ENCODE results near the gene FRAS1. TPM values are rescaled to one million over a fixed set of nuclear protein-coding genes. Genes with fewer than 3 reads are reported as not detected.

The FRAS1 gene
- total and polyA plus RNA-seq, 2 donors (not counting 1 experiment from before 2014, with no cell fraction given), result 0.30 to 0.66 TPM

DNA sequence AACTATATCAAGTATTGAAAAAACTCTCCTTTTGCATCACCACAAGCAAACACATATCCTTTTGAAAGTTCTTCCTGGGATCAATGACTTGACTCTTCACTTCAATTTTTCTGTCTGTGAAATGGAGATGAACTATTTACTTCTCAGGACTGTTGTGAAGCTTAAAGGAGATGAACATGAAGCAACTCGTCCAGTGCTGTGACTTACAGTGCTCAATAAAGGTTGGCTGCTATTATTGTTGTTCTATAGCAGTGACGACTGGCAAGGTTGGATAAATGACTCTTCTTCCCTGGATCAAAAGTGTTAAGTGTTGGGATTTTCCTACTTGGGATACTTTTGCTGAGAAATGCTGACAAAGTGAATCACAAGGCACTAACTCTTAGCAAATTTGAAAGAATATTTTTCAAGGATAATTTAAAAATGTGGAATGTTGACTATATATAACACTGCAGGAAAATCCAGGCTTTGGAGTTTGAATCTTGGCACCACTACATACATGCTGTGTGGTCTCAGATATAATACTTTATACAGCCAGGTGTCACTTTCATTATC, 13.7 kb downstream of the FRAS1 start:
- Histone ChIP-seq H3K9me3 (ENCODE audit: control insufficient read depth, insufficient read depth, low read depth, low read length) (no peaks in the 10 kb centered on the region), H3K27me3 (ENCODE audit: control insufficient read depth, insufficient read depth, low read length) (no peaks in the 10 kb centered on the region), H3K4me1 (ENCODE audit: control insufficient read depth, extremely low read depth, insufficient read depth, low read length) (no peaks in the 10 kb centered on the region), H3K9ac (ENCODE audit: insufficient read depth, low read length) (no peak overlapping the region), H2AFZ (ENCODE audit: low read length) (no peak overlapping the region), H3K27ac (ENCODE audit: insufficient read depth, low read length) (no peak overlapping the region), H3K4me2 (ENCODE audit: extremely low read depth, insufficient read depth, low read length) (no peak overlapping the region), H3K79me2 (ENCODE audit: control insufficient read depth, insufficient read depth, low read length) (no peaks in the 10 kb centered on the region), H3K36me3 (ENCODE audit: control insufficient read depth, insufficient read depth, low read length) (no peaks in the 10 kb centered on the region), H3K4me3 (replicated peaks in 1 of 4; ENCODE audit: control extremely low read depth in 1 of 4, insufficient read depth in 1 of 4, low read depth in 3 of 4, low read length in 4 of 4) (no peak overlapping the region), H4K20me1 (ENCODE audit: control insufficient read depth, extremely low read depth, insufficient read depth, low read length) (no peaks in the 10 kb centered on the region)
- no peak for TF ChIP-seq EZH2 (IDR thresholded peaks at IDR 0.05; ENCODE audit: low read length, missing control alignments)
- TF ChIP-seq, protein P1, sequence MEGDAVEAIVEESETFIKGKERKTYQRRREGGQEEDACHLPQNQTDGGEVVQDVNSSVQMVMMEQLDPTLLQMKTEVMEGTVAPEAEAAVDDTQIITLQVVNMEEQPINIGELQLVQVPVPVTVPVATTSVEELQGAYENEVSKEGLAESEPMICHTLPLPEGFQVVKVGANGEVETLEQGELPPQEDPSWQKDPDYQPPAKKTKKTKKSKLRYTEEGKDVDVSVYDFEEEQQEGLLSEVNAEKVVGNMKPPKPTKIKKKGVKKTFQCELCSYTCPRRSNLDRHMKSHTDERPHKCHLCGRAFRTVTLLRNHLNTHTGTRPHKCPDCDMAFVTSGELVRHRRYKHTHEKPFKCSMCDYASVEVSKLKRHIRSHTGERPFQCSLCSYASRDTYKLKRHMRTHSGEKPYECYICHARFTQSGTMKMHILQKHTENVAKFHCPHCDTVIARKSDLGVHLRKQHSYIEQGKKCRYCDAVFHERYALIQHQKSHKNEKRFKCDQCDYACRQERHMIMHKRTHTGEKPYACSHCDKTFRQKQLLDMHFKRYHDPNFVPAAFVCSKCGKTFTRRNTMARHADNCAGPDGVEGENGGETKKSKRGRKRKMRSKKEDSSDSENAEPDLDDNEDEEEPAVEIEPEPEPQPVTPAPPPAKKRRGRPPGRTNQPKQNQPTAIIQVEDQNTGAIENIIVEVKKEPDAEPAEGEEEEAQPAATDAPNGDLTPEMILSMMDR (conservative IDR thresholded peaks at IDR 0.05 in 1 of 2, IDR thresholded peaks at IDR 0.05 in 1 of 2; ENCODE audit: low read depth in 1 of 2, low read length in 2 of 2), result no peak
- no peak for DNase-seq (ENCODE audit: low read depth in 2 of 2)

DNA sequence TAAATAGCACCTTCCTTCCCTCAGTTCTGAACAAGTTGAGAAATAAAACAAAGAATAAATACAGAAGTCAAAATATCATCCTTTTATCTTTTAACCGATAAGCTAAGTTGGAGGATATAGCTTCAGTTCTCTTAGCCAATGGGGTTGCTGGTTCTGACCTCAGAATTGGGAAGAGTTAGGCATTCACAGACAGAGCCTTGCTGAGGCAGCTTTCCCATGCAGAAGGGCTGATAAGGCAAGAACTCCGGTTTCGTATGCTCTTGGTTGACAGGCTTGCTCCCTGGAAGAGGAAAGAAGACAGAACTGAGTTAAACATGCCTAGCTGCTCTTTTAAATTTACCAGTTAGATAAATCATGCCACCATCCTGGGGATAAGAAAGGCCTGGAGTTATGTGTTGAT, 17.6 kb downstream of the FRAS1 start:
- no peaks in the 10 kb centered on the region for H3K4me1 ChIP-seq (ENCODE audit: control insufficient read depth, extremely low read depth, insufficient read depth, low read length)
- H3K36me3 ChIP-seq (ENCODE audit: control insufficient read depth, insufficient read depth, low read length), result no peaks in the 10 kb centered on the region
- no peaks in the 10 kb centered on the region for H4K20me1 ChIP-seq (ENCODE audit: control insufficient read depth, extremely low read depth, insufficient read depth, low read length)
- H3K9ac ChIP-seq (ENCODE audit: insufficient read depth, low read length), result no peak overlapping the region
- TF ChIP-seq, protein P1 (conservative IDR thresholded peaks at IDR 0.05 in 1 of 2, IDR thresholded peaks at IDR 0.05 in 1 of 2; ENCODE audit: low read depth in 1 of 2, low read length in 2 of 2), result no peak
- TF ChIP-seq EZH2 (IDR thresholded peaks at IDR 0.05; ENCODE audit: low read length, missing control alignments), result no peak
- H3K9me3 ChIP-seq (ENCODE audit: control insufficient read depth, insufficient read depth, low read depth, low read length), result no peaks in the 10 kb centered on the region
- H2AFZ ChIP-seq (ENCODE audit: low read length), result no peak overlapping the region
- H3K79me2 ChIP-seq (ENCODE audit: control insufficient read depth, insufficient read depth, low read length), result no peaks in the 10 kb centered on the region
- H3K27me3 ChIP-seq (ENCODE audit: control insufficient read depth, insufficient read depth, low read length), result no peaks in the 10 kb centered on the region
- H3K4me2 ChIP-seq (ENCODE audit: extremely low read depth, insufficient read depth, low read length), result no peak overlapping the region
- no peak overlapping the region for H3K27ac ChIP-seq (ENCODE audit: insufficient read depth, low read length)
- DNase-seq (ENCODE audit: low read depth in 2 of 2), result no peak
- no peak overlapping the region for H3K4me3 ChIP-seq (replicated peaks in 1 of 4; ENCODE audit: control extremely low read depth in 1 of 4, insufficient read depth in 1 of 4, low read depth in 3 of 4, low read length in 4 of 4)

DNA sequence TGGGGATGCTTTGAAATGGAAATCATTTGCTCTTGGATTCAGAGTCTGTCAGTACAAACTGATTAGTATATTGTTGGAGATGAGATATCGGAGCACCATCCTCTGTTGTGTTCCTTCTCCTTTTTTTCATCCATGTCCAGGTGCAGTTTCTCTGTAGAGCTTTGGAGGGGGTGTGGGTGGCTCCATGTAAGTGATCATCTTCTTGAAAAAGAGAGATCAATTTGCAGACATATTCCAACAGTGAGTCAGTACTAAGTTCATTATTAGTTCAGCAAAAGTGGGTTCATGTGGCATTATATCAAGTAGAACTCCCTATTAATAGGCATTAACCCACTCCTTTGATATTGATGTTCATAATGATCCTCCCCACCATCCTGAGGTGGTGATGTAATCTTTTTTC, 18.9 kb downstream of the FRAS1 start:
- no peak for DNase-seq (ENCODE audit: low read depth in 2 of 2)
- no peaks in the 10 kb centered on the region for H3K36me3 ChIP-seq (ENCODE audit: control insufficient read depth, insufficient read depth, low read length)
- no peaks in the 10 kb centered on the region for H3K9me3 ChIP-seq (ENCODE audit: control insufficient read depth, insufficient read depth, low read depth, low read length)
- no peaks in the 10 kb centered on the region for H3K4me1 ChIP-seq (ENCODE audit: control insufficient read depth, extremely low read depth, insufficient read depth, low read length)
- TF ChIP-seq EZH2 (IDR thresholded peaks at IDR 0.05; ENCODE audit: low read length, missing control alignments), result no peak
- TF ChIP-seq, protein P1 (conservative IDR thresholded peaks at IDR 0.05 in 1 of 2, IDR thresholded peaks at IDR 0.05 in 1 of 2; ENCODE audit: low read depth in 1 of 2, low read length in 2 of 2), result no peak
- H3K4me2 ChIP-seq (ENCODE audit: extremely low read depth, insufficient read depth, low read length), result no peak overlapping the region
- no peaks in the 10 kb centered on the region for H3K79me2 ChIP-seq (ENCODE audit: control insufficient read depth, insufficient read depth, low read length)
- H3K9ac ChIP-seq (ENCODE audit: insufficient read depth, low read length), result no peak overlapping the region
- H3K4me3 ChIP-seq (replicated peaks in 1 of 4; ENCODE audit: control extremely low read depth in 1 of 4, insufficient read depth in 1 of 4, low read depth in 3 of 4, low read length in 4 of 4), result no peak overlapping the region
- no peak overlapping the region for H3K27ac ChIP-seq (ENCODE audit: insufficient read depth, low read length)
- no peaks in the 10 kb centered on the region for H3K27me3 ChIP-seq (ENCODE audit: control insufficient read depth, insufficient read depth, low read length)
- no peaks in the 10 kb centered on the region for H4K20me1 ChIP-seq (ENCODE audit: control insufficient read depth, extremely low read depth, insufficient read depth, low read length)
- no peak overlapping the region for H2AFZ ChIP-seq (ENCODE audit: low read length)

Data from fibroblast of lung (primary cell).